GM11168 (cell line): ENCODE measurements around the gene AP1G1.
"Not testable (repeated sequence)": the region's sequence is repeated elsewhere in the genome, so short reads cannot be mapped to it uniquely, and the experiment has no call there.

Experiments
- in situ Hi-C: fragments of 300-500 bp; cut with MboI; formaldehyde crosslinking; loops from one replicate; pipeline ENCODE4 v1.12.0; 2022; ENCODE audit warnings: low sequenced_read_pairs; ENCODE audit not compliant: unreplicated experiment

Gene AP1G1

GRCh38 chr16:71808593-71809459, at the start of gene AP1G1:
Gene AP1G1, minus strand, starts transcription at chr16:71808834. Its CDS starts 19,355 bp downstream, at chr16:71789479.
- in situ Hi-C loops = no loop called here

DNA sequence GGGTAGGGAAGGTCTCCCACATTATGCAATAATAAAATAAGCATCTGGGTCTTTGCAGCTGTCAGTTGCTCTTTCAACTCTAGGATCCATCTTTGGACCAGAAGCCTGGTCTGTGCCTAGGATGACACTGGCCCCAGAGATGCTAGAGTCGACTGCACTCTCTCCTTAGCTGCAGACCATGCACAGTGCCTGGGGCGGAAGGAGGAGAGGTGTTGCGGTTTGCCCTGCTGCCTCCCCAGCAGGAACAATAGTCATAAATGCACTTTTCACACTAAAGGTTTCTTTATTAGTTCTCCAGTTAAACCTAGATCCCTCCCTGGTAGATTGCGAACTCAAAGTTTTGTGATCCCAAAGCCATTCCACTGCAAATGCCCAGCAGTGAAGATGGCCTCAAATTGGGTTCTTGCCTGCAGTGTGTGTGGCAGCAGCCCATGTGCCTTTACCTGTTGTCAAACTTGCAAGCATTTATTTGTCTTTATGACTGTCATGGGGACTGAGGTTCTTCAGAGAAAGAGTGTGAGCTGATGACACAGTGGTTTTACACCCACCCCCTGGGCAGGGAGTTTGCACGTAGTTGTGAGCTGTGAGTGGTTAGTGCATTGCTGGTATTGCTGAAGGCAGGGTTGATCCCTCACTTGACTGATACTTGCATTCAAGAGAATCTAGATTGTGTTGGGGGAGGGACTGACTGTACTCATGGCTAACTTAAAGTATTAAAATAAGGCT, 47.5 kb upstream of the AP1G1 start:
- in situ Hi-C loops = no loop called here

- in situ Hi-C loops = no loop called here
Measured at GRCh38 chr16:71854369-71854948, 45.8 kb upstream of the AP1G1 start.

- in situ Hi-C loops = no loop called here
Measured at GRCh38 chr16:71853413-71853812, 44.8 kb upstream of the AP1G1 start.

DNA sequence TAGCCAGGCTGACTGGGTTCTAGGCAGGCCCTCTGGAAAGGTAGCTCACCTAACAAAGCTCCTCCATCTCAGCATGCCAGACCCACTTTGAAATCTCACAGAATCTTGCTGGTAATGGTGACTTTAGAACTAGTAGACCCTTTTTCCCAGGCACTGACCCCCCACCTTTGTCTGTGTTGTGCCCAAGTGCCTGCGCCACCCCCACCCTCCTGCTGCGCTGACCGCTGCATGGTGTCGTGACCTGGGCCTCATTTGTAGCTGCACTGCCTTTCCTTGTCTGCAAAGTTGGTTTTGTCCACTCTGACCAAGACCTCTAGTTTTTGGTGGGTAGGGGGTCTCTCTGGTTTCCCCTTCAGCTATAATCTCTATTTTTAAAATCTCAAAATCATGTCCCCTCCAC, 43.9 kb upstream of the AP1G1 start:
- in situ Hi-C loops = no loop called here

- in situ Hi-C loops = no loop called here
Measured at GRCh38 chr16:71852158-71852557, 43.5 kb upstream of the AP1G1 start.

GRCh38 chr16:71851746-71852145, 43.1 kb upstream of the AP1G1 start:
- in situ Hi-C loops = no loop called here

DNA sequence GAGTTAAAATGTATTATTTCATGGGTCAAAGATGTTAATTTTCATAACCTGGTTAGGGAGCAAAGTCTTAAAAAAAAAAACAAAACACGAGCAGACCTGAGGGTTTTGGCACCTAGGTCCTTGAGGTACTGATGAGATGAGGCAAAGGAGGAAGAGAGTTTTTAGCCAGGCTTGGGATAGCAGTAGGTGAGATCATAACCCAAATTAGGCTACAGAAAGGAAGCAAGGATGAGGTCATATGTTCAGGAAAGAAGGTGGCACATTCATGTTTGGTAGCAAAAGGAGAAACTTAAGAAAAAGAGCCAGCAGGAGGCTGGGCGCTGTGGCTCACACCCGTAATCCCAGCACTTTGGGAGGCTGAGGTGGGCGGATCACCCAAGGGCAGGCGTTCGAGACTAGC, 40.0 kb upstream of the AP1G1 start:
- in situ Hi-C loops = no loop called here

DNA sequence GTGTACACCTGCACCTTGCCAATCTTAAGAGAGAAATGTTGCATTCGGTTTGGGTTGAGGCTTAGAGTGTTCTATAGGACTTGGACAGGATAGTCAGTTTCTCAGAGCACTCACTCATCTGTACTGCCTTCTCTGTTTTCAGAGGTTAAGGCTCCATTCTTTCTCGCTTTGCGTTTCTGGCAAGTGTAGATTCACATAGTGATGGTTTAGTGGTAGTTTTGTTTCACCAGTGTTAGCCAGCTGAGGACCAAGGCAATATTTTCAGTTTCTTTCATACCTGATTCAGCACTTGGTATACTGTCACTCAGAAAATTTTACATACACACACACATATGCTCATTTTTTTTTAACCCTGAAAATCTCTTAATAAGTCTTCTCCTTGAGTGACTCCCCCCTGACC, 38.5 kb upstream of the AP1G1 start:
- in situ Hi-C loops = no loop called here

DNA sequence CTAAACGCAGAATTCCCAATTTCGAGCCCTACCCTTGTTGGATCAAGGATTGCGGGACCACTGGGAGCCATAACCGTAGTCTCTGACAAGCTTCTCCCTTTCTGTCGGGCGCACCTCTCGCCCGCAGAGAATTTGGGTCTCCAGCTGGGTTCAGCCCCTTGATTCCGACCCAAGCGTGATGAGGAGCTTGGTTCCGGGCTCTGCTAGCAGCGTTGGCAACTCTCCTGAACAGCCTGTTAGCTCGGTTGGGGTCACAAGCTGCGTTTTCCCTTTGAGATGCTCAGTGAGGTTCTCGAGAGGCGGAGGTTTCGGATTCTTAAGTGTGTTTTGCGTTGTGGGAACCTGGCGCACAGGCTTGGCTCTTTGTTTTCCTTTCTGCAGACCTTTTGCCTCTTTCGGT, 37.8 kb upstream of the AP1G1 start:
- in situ Hi-C loops = no loop called here

DNA sequence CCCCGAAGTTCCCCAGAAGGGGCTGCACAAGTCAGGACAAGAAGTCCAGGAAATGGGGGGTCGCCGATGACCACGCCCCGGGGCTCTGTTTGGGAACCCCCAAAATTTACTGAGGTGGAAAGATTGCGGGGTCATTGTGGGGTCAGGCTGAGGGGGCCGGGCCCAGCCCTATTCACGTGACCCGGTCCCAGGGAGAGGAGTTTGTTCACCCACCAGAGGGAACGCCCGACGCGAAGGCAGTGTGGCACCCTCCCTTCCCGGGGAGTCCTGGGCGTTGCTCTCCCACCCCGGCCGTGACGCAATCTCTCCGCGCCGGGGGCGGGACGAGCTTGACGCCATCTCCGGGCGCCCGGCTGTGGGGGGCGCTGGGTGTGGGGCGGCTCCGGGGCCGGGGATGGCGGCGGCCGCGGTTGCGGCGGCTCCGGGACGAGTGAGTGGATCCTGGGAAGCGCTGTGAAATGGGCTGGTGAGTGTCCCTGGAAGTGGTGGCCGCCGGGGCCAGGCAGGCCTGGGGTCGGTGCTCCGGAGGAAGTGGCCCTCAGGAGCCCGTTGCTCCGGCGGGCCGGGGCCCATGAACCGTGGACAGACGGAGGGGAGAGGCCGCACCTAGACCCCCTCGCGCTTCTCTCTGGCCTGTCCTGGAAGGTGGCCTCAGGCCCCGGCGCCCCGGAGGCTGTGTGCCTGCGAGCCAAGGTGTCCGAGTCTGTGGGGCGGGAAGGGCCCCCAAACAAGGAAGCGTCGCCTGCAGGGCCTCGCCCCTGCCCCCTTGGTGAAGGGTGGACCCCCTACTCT, 37.2 kb upstream of the AP1G1 start, which contains the start of gene ATXN1L:
ATXN1L (plus strand) TSS at position 338 of the 792 bp plus-strand sequence. CDS start 3,765 bp downstream, outside the sequence.
- in situ Hi-C loops = no loop called here

DNA sequence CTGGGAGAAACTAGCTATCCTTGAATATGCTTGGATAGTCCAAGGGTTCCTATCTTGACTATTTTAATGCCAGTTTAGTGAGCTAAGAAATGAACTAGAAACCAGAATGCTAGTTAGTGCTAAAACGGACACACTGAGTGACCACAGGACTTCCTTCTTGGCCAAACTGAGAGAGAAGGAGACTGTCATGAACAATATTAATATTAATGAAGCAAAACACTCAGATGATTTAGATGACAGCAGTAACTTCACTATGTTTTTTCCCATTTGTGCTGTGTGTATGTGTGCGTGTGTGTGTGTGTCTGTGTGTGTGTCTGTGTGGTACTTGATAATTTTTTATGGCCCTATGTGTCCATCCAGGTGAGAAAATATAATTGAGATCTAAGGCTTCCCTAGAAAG, 34.9 kb upstream of the AP1G1 start:
- in situ Hi-C loops = no loop called here

GRCh38 chr16:71840052-71840451, 31.4 kb upstream of the AP1G1 start:
- in situ Hi-C loops = no loop called here

DNA sequence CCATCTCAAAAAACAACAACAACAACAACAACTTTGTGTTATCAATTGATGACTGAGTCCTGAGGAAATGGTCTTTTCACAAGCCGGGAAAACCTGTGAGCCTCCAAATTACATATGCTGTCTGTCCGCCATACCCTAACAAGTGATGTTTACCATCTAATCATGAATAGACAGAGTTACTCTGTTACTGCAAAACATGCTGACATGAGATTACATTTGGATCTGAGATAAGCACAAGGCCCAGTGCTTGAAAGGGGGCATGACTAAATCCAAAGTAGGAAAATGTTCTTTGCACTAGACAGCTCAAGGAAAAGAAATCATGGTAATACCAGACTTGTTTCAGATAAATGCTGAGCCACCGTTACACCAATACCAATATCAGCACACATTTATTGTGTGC, 28.5 kb upstream of the AP1G1 start:
- in situ Hi-C loops = no loop called here

DNA sequence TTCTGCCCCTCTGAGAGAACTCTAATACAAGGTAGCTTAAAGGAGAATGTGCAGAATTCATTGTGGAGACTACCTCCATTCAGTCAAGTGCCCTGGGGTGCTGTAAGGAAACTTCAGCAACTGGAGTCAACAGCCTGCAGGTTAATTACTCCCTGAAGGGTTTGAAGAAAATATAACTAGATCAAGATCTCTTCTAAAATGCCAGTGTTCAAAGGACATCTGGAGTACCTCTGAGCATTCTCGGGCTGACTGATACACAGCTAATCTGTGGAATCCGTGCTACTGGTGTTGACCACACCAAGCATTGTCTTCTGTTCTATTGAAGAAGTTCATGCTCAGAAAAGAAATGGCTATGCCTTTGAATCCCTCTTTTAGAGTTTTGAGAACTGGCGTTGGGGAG, 25.7 kb upstream of the AP1G1 start:
- in situ Hi-C loops = no loop called here

GRCh38 chr16:71832112-71832511, 23.5 kb upstream of the AP1G1 start:
- in situ Hi-C loops = not testable (repeated sequence)

GRCh38 chr16:71831698-71832097, 23.1 kb upstream of the AP1G1 start:
- in situ Hi-C loops = not testable (repeated sequence)

DNA sequence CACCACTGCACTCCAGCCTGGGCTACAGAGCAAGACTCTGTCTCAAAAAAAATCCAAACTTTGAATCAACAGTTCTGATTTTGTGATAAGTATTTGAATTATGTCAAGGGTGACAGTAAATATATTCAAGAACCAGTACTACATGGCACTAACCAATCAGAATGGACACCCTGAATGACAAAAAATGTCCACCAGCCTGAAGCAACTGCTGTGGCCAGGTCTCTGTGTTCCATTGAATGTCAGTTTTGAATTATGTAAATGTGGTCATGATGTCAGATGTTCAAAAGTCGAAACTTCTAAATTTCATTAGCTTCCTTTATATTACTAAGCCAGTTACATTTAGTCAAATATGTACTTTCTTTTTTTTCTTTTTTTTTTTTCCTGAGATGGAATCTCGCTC, 21.7 kb upstream of the AP1G1 start:
- in situ Hi-C loops = no loop called here

DNA sequence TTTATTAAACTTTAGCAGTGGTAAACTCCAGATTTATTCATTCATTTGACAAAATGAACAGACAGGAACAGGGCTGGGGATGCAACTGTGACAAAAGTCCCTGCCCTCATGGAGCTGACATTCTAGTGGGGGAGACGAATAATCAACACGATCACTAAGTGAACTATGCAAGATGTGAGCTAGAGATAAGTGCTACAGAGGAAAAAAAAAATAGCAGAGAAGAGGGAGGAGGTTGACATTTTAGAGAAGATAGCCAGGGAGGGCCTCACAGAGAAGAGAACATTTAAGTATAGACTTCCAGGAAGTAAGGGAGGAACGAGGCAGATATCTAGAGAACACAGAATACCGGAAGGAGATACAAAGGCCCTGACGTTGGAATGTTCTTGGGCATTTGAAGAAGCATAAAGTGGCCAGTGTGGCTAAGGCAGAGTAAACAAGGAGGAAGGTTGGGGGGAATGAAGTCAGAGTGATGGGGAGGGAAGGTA, 17.9 kb upstream of the AP1G1 start:
- in situ Hi-C loops = no loop called here

- in situ Hi-C loops = not testable (repeated sequence)
Measured at GRCh38 chr16:71817155-71817500, 8.5 kb upstream of the AP1G1 start.
